ENCODE data around the gene ARHGAP4. TPM values are rescaled to one million over a fixed set of nuclear protein-coding genes. Genes with fewer than 3 reads are reported as not detected.

The ARHGAP4 gene
- total and polyA plus RNA-seq, 11 donors: 6.8 to 55.8 (median 12.9) TPM

- no peak for ATAC-seq
- Histone ChIP-seq H3K4me1 (peaks cover 0 to 32% (median 6%) of the 10 kb centered on the region in 12 donors), H3K9me3 (peaks cover 0 to 6% (median 0%) of the 10 kb centered on the region in 12 donors), H3K27ac (no peak overlapping the region), H3K27me3 (peaks cover 0 to 28% (median 0%) of the 10 kb centered on the region in 9 donors), H3K4me3 (no peak overlapping the region), H3K36me3 (no peaks in the 10 kb centered on the region)
- no peak for DNase-seq
- no peak for TF ChIP-seq POLR2A (IDR thresholded peaks at IDR 0.05)
- TF ChIP-seq CTCF (IDR thresholded peaks at IDR 0.05): no peak
- intact Hi-C loops (cut with DNase I): loop anchor here in 3 of 10 donors (5.0 to 10.0 kb wide), 2 partner anchors 68 to 75 kb away; partner anchors contain the start of gene PDZD4 (in 2 of the 3)
- WGBS, 4 donors: 62 to 67% (median 66%) methylated on average over 5 to 10 of the region's 10 CpGs
Observed at GRCh38 chrX:153902385-153902784, 23.7 kb downstream of the ARHGAP4 start.

DNA sequence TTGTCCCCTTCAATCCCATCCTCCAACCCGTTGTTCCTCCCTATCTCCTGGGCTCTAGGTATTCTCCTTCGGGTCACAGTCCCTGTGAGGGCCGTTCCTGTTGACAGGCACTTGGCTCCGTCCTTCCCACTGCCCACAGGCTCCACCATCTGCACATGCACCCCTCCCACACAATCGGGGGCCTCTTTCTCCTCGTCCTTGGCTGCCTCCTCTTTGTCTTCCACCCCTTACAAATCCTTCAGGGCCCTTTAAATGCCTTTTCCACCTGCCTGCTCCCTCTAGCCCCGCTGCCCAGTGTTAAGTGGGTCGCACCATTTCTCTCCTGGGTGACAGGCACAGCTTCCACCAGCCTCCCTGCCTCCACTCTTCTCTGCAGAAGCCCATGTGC is 24.3 kb downstream of the ARHGAP4 start:
- peaks cover 0 to 27% (median 0%) of the 10 kb centered on the region in 9 donors for H3K27me3 ChIP-seq
- peaks cover 0 to 32% (median 6%) of the 10 kb centered on the region in 12 donors for H3K4me1 ChIP-seq
- intact Hi-C loops (cut with DNase I): loop anchor here in 3 of 10 donors (5.0 to 10.0 kb wide), 2 partner anchors 67 to 74 kb away; partner anchors contain the start of gene PDZD4 (in 2 of the 3)
- peak overlapping the region in 1 of 12 donors; percentile 17 for H3K27ac ChIP-seq
- no peak for DNase-seq
- peaks cover 0 to 6% (median 0%) of the 10 kb centered on the region in 12 donors for H3K9me3 ChIP-seq
- TF ChIP-seq POLR2A (IDR thresholded peaks at IDR 0.05) (no peak), CTCF (IDR thresholded peaks at IDR 0.05) (no peak)
- ATAC-seq: no peak
- 36 to 61% (median 46%) methylated on average over 8 of the region's 8 CpGs for WGBS, 4 donors
- H3K4me3 ChIP-seq: no peak overlapping the region
- H3K36me3 ChIP-seq: no peaks in the 10 kb centered on the region

DNA sequence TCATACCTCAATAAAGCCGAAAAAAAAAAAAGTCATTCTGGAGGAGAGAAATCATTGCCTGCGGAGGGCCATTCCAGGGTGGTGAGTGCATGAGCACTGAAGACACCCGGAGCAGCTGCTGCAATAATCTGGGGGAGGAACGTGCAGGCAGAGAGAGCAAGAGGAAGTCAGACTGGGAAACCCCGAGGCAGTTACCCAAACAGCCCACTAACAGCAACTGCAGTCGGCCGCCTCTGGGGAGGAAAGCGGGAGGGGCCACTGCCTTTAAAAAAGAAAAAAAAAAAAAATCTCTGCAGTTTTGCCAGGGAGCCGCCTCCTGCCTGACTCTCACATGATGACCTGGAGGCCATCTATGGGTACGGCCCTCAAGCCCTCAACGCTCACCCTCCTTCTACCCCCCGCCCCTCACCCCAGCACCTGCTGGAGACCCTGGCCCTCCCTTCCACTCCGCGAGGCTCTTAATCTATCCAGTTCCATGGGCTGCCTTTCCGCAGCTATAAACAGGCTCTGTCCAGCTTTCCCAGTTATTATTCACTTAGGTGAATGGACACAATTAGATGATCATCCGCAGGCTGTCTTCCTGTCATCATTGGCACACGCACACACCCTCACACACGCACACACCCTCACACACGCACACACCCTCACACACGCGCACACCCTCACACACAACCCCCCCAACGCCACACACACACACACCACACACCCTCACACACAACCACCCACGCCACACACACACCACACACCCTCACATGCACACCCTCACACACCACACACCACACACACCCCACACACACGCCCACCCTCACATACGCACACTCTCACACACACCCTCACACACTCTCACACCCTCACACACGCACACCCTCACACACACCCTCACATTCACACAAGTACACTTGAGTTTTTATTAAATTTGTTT is 25.0 kb downstream of the ARHGAP4 start:
- DNase-seq: peak in 4 of 5 donors; percentile 54 to 74 (median 60)
- Histone ChIP-seq H3K9me3 (peaks cover 0 to 6% (median 0%) of the 10 kb centered on the region in 12 donors), H3K27me3 (peaks cover 0 to 20% (median 0%) of the 10 kb centered on the region in 9 donors), H3K27ac (peak overlapping the region in 4 of 12 donors; percentile 11 to 64 (median 18)), H3K4me1 (peaks cover 0 to 32% (median 6%) of the 10 kb centered on the region in 12 donors), H3K36me3 (no peaks in the 10 kb centered on the region), H3K4me3 (no peak overlapping the region)
- intact Hi-C loops (cut with DNase I): loop anchor here in 3 of 10 donors (5.0 to 10.0 kb wide), 2 partner anchors 66 to 74 kb away; partner anchors contain the start of gene PDZD4 (in 2 of the 3)
- no peak for TF ChIP-seq CTCF (IDR thresholded peaks at IDR 0.05)
- no peak for TF ChIP-seq POLR2A (IDR thresholded peaks at IDR 0.05)
- 27 to 48% (median 39%) methylated on average over 26 of the region's 26 CpGs for WGBS, 4 donors
- peak in 3 of 4 donors; percentile 53 to 64 (median 56) for ATAC-seq

GRCh38 chrX:153897899-153898298 is 28.2 kb downstream of the ARHGAP4 start:
- Histone ChIP-seq H3K27me3 (peaks cover 0 to 33% (median 0%) of the 10 kb centered on the region in 9 donors), H3K9me3 (peaks cover 0 to 16% (median 0%) of the 10 kb centered on the region in 12 donors), H3K4me3 (no peak overlapping the region), H3K36me3 (no peaks in the 10 kb centered on the region), H3K27ac (no peak overlapping the region), H3K4me1 (peaks cover 0 to 20% (median 5%) of the 10 kb centered on the region in 12 donors)
- ATAC-seq (no peak), DNase-seq (no peak)
- TF ChIP-seq POLR2A (IDR thresholded peaks at IDR 0.05): no peak
- TF ChIP-seq CTCF (IDR thresholded peaks at IDR 0.05): no peak
- intact Hi-C loops (cut with DNase I): no loop called here

Measured in heart left ventricle (tissue), 16 donors.